SIG-M5 (cell line): ENCODE results near the gene CARMIL1.
"Not testable (repeated sequence)": the region's sequence is repeated elsewhere in the genome, so short reads cannot be mapped to it uniquely, and the experiment has no call there.

ENCODE experiments used
- DNase-seq: peaks from one replicate; lab custom pipeline; 2025; lab: John Stamatoyannopoulos, UW

Gene CARMIL1

DNA sequence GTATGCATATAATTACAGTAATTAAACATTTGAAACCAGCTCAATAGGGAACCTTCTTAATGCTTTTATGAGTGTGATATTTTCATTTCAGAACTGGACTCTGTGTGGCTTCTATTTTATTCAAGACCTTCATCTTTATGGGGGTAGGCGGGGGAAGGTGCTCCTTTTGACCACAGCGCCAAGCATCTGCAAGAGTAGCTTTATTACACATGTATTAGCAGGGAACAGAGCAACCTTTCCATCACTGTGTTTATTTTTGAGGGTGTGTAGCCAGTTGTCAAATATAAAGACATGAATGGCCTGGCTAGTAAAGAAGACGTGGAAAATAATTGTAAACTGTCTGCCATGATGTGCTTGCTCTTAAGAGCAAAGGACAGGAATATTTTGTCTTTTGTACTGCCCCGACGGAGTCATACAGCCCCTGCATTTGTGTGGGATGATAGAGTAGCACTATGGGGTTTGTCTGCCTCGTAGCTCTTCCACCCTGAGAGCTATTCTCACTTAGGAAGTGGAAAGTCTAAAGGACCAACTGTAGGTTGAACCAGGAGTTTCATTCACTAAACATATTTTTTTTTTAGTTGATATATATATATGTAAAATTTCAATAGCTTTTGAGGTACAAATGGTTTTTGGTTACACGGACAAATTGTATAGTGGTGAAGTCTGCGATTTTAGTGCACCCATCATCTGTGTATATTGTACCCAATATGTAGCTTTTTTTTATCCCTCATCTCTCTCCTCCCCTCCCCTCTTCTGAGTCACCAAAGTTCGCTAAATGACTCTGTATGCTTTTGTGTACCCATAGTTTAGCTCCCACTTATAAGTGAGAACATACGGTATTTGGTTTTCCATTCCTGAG, 91.2 kb downstream of the CARMIL1 start:
- DNase-seq, result no peak

DNA sequence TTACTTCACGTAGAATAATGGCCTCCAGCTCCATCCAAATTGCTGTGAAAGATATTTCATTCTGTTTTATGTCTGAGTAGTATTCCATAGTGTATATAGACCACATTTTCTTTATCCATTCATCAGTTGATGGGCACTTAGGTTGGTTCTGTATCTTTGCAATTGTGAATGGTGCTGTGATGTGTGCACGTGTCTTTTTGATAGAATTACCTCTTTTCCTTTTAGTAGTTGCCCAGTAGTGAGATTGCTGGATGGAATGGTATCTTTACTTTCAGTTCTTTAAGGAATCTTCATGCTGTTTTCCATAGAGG, 91.8 kb downstream of the CARMIL1 start:
- DNase-seq, result no peak

DNA sequence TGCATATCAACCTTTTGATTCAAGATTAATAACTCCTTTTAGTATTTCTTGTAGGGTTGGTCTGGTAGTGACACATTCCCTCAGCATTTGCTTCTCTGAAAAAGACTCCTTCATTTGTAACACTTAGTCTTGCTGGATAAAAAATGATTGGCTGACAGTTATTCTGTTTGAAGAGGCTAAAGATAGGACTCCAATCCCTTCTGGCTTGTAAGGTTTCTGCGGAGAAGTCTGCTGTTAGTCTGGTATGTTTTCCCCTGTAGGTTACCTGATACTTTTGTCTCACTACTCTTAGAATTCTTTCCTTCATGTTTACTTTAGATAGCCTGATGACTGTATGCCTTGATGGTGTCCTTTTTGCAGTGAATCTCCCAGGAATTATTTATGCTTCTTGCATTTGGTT, 96.0 kb downstream of the CARMIL1 start:
- no peak for DNase-seq

DNA sequence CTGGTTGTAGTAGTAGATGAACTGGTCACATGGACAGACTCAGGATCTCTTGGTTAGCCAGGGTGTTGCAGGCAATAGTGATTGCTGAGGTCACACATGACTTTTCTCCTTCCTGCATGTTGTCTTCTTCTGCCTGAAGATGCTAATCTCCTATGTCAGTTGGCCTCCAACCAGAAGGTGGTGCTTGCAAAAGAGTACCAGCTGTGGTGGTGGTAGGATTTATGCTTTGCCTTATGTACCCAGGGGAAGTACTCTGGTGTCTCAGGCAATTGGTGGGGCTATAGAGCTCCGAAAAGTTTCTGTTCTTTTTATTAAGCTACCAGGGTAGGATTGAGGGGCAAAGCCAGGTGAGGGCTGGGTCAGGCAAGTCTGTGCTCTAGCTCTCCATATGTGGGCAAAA, 98.5 kb downstream of the CARMIL1 start:
- DNase-seq, result no peak

DNA sequence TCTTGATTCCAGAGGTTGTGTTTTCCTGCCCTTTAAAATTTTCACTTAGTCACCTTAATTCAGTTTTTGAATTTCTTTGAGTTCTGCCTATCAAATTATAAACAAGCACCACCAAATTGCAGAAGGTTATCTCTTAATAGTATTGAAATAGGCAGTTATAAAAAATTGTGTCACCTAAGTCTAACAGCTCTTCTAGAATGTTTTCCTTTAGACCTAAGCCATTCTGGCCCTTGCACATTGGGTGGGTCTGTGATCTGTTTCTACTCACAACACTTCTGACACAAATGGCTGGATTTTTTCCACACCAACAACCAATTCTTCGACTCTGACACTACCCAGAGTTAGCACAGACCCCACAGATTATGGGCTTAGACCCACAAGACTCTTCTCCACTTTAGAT, 101.9 kb downstream of the CARMIL1 start:
- DNase-seq, result no peak

DNA sequence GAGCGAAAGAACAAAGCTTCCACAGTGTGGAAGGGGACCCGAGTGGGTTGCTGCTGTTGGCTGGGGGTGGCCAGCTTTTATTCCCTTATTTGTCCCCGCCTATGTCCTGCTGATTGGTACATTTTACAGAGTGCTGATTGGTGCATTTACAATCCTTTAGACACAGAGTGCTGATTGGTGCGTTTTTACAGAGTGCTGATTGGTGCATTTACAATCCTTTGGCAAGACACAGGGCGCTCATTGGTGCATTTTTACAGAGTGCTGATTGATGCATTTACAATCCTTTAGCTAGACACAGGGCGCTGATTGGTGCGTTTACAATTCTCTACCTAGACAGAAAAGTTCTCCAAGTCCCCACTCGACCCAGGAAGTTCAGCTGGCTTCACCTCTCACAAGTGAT, 103.3 kb downstream of the CARMIL1 start:
- not testable (repeated sequence) for DNase-seq

DNA sequence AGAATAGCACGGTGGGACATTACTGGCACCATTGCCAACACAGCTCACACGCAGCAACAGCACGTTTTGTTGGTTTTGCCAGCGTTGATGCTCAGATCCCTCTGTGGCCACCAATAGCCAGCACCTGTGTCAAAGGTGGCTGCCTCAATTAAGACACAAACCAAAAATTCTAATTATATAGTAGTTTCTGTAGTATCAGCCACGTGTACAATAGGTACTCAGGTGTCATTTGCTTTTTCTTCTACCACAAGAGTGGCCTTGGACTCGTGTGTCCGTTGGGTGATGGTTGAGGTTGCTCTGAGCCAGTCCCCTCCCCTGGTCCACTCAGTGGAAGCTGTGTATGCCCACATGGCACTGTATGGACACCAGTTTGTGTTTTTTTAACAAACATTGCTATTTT, 105.1 kb downstream of the CARMIL1 start:
- no peak for DNase-seq

DNA sequence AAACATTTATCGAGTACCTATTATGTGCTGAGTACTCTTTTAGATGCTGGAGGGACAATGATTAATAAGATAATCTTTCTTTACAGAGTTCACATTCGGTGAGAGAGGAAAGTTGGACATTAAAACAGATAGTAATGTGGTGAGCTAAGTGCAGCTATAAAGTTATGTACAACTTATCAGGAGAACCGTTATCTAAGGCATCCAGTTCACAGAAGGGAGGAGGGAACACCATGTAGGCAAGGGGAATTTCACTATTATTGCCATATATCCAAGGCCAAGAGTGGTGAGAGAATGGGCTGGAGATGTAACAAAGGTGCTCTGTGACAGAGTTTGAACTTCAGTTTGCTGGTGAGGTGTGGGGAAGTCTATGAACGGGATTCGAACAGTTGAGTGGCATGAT, 105.8 kb downstream of the CARMIL1 start:
- no peak for DNase-seq

DNA sequence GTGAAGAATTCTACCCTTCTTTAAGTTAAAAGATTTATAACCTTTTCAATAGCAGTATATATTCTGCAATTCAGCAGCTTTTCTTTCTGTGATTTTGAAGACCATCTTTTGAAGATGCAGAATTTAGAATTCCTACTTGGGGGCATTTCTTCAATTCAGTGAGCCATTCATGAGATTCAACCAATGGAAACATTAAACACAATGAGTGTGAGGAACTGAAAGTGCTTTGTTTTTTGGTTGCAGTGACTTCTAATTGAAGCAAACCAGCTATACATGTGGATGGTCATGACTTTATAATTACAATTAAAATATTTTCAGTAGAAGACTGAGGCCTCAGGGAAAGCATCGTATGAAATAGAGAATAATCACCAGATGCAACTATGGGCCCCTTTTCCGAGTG, 108.3 kb downstream of the CARMIL1 start:
- DNase-seq, result no peak

DNA sequence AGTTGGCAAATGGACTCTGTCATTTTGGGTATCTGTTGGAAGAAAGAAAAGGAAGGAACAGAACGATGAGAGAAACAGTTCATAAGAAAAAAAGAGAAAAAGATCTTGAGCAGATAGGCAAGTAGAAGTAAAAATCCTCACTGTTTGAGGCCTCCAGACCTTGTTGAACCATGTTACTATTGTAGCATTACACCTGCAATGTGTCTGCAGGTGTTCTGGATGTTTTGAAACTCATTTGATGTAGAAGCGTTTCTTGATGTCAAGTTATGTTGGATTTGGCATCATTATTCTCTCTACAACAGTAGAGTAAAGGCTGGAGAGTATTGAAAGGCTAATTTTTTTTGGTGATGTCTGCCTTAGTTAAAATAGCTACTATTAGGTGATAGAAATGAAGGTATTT, 108.7 kb downstream of the CARMIL1 start:
- no peak for DNase-seq

DNA sequence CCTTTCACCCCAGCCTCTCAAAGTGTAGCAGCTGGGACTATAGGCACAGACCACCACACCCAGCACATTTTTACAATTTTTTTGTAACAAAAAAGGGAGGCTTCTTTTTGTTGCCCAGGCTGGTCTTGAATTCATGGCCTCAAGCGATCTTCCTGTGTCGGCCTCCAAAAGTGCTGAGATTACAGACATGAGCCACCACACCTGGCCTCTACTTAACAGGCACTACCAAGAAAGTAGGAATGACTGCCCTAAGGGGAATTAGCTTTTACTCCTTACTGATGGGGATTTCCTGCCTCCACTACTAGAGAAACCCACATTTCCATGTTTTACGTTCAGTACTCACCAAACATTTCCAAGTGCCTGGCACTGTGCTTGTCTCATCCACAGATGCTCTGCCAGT, 109.6 kb downstream of the CARMIL1 start:
- DNase-seq, result no peak

DNA sequence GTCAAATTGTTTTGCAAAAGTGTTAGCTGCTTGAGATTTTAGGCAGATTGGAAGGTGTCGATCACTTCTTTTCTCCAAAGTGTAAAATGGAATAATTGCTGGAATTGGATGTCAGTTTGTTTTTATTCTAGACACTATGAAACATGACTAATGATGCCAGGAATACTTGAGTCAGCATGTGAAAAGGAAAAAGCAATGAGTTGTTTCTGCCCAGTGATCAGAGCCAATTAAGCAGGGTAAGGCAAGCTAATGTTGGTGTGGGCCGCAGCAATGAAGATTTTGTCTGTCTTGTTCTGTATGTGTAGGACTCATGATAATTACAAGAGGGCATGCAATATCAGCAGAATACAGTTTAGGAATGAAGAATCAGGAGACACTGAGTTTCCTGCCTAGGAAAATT, 110.3 kb downstream of the CARMIL1 start:
- DNase-seq, result no peak

DNA sequence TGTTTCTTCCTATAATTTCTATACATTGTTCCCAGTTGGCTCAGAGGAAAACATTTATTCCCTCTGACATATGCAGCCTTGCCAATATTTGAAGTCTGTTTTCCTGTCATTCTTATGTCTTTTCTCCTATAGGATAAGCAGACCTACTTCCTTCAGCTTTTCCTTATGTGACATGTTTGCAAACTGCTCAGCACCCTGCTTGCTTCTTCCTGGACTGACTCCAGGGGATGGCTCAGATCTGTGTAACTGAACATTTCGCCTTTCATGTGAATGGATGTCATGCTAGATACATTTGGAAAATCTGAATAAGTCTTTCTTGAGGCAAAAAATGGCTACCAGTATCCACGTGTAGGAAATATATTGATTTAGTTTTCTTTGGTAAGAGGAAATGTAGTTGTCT, 113.2 kb downstream of the CARMIL1 start:
- no peak for DNase-seq

DNA sequence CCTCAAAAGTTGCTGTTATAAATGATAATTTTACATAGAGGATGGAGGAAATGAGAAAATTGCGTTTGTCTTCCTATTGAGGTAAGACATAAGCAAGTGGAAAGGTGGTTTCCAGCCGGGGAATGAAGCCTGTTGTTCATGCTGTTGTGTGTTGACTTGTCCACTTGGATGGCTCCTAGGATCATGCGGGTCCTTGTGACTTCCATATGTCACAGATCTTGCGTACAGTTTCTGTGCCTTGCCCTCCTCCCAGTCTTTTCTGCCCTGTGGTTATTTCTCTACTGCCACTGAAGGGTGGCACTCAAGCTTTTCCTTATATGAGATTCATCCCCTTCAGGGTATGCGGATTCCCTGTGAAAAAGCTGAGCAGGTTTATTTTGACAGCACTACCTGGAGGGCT, 116.6 kb downstream of the CARMIL1 start:
- no peak for DNase-seq

DNA sequence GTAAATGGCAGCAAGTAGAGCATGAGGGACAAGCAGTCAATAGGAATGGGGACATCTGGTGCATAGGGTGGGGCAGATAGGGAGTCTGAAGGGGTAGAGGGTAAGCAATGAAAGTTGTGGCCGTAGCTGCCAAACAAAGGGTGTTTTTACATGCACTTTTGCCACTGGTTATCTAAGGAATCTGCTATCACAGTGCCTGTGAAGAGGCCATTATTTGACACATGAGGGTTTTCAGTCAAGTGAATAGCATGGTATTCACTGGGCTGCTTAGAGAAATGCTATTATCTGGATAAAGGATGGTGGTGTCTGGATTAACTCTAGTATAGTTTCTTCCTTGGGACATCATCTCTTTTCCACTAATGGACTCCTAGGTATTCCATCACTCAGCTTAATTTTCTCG, 118.2 kb downstream of the CARMIL1 start:
- no peak for DNase-seq

DNA sequence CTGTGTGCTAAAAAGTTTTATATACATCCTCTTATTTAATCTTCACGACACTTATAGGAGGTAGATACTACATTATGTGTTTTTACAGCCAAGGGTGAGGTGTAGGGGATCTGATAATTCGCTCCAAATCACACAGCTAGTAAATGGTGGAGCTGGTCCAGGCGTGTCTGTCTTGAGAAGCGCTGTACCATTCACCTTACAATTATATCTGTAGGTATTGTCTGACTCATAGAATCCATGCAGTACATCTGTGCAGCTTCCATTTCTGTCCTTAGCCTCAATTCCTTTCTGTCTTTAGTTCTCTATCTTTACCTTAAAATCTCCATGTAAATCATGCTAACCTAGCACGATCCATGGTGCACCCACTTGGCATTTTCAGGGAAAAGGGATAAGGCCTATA, 120.7 kb downstream of the CARMIL1 start:
- DNase-seq, result no peak

DNA sequence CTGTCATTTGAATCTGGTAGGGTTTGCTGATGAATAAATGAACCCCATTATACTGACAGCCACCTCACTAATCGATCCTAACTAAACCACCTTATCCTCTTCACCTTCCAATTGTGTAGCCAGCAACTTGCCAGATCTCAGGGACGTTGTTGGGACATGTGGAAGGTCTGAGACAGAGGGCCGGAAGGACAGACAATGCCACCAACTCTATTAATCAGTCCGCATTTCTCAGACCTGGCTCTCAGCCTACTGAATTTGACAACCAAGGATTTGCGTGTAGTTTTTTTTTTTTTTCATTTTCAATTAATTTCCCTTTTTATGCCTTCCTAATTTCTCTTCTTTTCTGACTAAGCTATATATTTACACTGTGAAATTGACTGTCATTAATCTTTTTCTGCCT, 122.5 kb downstream of the CARMIL1 start:
- no peak for DNase-seq

DNA sequence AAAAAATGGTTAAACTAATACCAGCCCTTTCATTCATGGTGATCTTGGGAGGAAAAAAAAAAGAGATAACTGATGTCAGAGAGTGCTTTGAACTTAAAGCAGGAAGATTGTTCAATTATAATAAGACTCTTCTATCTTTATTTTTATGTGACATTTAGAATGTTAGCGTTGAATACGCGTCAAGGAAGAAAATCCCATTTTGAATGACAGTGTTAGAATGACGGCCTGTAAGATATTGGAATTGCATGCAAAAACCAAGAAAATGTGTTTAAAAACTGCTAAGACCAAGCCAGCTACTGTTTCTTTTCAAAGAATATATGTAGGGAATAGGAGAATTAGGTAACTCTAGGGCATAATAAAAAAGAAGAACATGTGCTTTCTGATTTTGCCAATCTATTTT, 123.0 kb downstream of the CARMIL1 start:
- no peak for DNase-seq

DNA sequence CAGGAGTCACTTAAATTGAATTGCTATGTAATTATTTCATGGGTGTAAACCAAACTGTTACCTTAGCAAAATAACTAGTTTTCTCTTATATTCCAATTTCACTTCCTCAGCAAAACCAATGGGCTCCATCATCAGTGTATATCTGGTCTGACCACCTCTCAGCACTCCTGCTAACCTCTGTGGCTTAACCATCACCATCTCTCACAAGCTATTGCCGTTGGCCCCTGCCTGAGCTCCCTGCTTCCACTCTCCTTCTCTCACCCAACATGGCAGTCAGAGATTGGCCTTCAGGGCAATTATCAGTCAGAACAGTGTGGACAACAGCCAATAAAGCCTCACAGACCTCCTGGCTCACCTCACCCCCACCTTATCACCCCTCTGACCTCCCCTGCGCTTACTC, 124.0 kb downstream of the CARMIL1 start:
- DNase-seq, result no peak

DNA sequence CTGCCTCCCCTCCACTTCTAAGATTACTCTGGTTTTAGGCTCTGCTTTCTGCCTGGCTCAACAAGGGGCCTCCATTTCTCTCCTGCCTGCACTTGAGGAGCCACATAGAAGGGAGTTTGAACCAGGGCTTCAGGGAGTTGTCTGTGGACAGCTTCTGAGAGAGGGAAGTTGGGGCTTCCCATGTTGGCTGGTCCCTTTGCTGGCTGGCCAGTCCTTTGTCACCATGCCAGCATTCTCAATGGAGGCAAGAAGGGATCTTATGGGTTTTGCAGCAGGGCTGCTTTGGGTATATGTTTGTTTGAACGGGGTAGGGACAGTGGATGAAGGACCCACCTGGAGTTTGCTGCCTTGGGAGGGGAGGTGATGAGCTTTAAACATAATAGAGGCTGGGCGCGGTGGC, 124.9 kb downstream of the CARMIL1 start:
- no peak for DNase-seq

DNA sequence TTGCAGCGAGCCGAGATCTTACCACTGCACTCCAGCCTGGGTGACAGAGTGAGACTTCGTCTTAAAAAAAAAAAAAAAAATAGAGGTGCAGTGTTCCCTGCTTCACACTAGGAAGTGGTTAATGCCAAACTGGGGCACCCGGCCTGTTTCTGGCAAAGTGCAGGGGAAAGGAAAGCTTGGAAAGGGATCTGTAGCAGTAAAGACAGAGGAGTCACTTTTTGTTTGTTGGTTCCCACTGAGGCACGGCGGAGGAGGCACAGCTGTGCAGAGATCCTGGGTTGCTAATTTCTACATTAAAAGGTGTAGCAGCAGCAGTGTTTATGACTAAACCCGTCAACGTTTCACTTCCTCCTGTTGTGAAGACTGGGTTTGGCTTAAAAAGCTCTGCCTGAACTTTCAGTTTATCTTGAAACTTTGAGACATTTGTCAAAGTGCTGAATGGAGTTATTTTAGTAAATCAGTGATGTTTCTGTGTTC, 125.6 kb downstream of the CARMIL1 start:
- no peak for DNase-seq

DNA sequence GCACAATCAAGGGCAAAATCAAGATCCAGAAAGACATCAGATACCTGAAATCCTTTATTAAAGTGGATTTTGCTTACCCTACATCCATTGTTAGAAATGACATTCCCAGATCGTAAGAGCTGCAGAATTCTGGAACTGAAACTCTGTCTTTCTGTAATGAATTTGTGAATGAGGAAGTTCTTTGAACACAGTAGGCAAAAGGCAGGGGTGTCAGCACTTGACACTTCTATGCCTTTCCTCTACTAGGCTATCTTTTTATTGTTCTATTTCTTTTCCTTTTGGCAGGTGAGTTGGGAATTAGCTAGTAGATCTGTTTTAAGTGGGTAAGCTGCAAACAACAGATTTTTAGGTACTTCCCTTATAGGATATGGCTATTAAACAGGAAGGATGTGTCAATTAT, 126.3 kb downstream of the CARMIL1 start:
- peak; percentile 10 for DNase-seq

DNA sequence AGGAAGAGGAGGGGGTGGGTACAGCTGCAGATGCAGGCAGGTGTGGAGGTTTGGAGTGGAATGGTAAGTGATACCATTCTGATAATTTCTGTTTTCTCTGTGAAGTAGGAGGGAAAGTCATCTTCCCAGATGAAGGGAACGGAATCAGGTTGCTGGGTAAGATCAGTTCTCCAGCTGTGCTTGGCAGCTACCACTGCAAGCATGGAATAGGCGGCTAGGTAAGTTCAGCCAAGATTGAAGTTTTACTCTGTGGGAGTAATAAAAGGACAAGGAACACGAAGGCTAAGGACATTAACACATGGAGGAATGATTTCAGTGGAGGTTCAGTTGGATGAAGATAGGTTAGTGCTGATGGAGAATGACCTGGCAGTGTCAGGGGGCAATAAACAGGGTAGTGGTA, 128.3 kb downstream of the CARMIL1 start:
- no peak for DNase-seq

DNA sequence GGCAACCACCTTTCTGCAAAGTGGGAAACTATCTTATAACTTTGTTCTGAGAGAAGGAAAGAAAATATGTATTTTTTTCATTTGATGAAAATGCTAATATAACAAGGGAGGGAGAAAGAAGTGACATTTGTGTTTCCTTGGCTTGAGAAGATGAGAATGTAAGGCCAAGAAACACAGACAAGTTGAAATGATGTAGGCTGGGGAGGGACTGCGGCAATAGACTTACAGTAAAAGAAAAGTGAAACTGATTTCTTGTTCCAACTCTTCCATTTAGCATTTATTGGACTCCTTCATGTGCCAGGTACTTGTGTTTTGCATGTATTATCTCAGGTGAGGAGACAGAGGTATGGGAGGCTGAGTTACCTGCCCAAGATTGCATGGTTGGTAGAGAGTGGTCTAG, 130.9 kb downstream of the CARMIL1 start:
- DNase-seq, result no peak
